GM18520 (cell line): ENCODE measurements around the gene COPRS.

ENCODE experiments used
- ATAC-seq: cut with Tn5 transposase; IDR thresholded peaks from one replicate; pipeline ENCODE4 v1.9.1; 2021; ENCODE audit not compliant: unreplicated experiment

Gene COPRS, protein sequence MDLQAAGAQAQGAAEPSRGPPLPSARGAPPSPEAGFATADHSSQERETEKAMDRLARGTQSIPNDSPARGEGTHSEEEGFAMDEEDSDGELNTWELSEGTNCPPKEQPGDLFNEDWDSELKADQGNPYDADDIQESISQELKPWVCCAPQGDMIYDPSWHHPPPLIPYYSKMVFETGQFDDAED

DNA sequence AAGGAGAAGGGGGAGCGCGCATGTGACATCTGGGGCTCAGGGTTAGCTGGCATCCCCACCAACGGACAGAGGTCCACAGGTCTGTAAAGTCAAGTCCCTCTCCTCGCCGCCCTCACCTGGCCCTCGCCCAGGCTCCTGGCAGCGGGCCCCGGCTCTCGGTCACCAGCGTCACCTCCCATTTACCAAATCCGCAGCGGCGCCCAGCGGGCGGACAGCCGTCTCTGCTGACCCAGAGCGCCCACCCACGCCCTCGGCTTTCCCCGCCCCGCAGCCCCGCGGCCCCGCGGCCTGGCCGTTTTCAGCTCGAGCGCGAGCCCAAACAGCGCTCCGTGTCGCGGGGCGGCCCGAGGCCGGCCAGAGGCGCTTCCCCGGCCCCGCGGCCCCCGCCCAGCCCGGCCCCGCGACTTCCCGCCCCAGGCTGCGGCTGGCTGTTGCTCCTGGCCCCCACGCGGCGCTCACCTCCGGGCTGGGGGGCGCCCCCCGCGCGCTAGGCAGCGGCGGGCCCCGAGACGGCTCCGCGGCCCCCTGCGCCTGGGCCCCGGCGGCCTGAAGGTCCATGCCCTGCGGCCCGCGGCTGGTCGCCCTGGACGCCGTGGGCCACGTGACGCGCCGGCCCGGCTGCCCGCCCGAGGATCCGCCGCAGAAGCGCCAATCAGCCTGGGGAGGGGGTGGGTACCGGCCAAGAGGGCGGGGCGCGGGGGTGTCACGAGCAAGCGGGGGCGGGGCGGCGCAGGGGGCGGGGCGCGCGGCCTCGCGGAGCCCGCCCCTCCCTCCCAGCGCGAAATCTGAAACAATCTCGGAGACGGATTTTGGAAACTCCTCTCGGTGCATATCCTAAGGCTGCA lies at the start of gene COPRS:
Gene COPRS (minus strand): TSS at position 603 of the 845 bp plus-strand sequence. CDS start 45 bp downstream, at position 558.
- peak; percentile 70 for ATAC-seq

DNA sequence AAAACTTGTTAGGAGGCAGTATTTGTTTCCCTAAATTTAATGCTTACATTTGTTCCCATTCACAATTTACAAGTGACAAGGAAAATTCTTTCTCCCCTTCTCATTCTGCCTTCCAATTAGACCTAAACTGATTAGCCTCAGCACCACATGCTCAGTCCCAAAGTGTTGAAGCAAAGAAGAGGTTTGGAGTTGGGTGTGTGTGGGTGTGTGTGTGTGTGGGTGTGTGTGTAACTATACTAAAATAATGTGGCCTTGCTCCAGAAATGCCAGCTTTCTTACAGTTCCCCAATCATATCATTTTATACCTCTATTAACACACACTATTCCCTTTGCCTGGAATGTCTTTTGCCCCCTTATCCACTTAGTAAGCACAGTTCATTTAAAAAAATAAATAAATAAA lies 49.3 kb upstream of the COPRS start:
- no peak for ATAC-seq

DNA sequence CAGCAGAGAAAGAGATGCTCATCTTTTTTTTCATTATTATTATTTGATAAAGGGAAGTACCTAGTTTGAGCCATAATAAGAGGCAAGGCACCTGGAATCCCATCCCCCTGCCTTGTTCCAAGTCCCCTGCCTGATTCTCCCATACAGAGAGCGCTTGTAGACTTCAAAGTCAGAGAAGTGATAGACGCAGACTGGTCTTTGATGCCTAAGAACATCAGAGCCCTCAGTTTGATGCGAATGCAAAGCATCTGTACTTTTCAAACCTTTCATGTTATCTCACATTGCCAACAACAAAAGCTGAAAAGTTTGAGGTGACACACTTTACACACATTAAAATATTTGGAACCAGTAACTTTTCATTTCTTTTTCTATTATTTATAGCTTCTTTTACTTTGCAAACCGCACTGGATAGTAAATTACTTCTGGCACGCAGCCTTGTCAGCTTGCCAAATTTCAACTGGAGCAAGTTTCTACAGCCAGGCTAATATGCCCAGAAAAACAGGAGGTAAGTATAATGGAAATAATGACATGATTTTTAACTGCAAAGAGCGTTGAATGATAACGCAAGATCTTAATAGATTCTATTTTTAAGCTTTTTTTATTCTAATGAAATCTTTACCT lies 48.4 kb upstream of the COPRS start:
- no peak for ATAC-seq

DNA sequence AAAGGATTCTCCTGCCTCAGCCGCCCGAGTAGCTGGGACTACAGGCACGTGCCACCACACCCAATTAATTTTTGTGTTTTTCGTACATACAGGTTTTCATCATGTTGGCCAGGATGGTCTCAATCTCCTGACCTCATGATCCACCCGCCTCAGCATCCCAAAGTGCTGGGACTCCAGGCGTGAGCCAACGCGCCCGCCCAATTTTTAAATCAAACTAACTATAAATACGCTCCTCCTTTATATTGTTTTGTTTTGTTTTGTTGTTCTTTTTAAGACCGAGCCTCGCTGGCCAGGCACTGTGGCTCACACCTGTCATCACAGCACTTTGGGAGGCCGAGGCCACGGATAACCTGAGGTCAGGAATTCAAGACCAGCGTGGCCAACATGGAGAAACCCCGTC lies 44.4 kb upstream of the COPRS start:
- no peak for ATAC-seq

DNA sequence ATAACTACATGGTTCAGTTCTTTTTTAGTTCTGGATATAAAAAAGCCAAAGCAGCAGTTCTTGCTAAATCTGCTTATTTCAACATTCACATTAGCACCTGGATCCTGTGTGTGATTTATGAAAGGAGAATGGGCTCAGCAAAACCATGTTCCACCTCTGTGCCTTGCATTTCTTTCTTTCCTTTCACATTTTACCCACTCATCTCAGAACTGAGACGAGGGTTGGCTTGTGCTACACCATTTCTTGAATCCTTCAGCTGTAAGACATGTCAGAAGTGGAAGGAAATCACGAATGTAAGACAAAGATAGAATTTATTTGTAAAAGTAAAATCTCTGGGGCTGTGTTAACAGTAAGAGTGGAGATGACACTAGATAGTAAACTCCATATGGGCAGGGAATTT lies 43.6 kb upstream of the COPRS start:
- ATAC-seq: no peak

DNA sequence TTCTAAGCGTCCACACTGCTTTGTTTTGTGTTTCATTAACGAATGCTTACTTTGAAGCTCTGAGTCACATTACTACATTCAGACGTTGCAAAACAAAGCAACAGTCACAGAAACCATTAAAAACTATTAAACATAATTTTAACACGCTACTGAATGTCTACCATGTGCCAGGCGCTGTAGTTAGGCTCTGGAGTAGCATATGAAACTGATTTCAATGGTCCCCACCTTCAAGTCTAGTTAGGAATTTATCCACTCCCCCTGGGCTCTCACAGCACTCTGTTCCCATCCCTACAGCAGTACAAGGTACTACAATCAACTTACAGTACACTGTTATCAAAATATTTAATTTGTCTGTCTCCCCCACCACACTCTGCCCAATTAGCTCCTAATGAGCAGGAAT lies 41.8 kb upstream of the COPRS start:
- no peak for ATAC-seq

DNA sequence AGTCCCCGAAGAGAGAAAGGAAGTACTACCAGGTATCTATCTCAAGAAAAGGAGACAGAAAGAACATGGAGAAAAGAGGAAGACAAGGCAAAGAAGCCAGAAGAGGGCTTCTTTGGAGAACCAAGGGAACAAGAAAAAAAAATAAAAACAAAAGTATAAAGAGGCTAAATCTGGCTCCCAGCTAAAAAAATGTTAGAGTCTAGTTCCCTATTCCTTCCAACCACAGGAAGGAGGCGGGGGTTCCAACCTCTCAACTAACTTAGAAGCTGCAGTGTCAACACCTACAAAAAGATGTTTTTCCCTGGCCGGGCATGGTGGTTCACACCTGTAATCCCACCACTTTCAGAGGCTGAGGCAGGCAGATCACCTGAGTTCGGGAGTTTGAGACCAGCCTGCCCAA lies 29.1 kb upstream of the COPRS start:
- no peak for ATAC-seq

DNA sequence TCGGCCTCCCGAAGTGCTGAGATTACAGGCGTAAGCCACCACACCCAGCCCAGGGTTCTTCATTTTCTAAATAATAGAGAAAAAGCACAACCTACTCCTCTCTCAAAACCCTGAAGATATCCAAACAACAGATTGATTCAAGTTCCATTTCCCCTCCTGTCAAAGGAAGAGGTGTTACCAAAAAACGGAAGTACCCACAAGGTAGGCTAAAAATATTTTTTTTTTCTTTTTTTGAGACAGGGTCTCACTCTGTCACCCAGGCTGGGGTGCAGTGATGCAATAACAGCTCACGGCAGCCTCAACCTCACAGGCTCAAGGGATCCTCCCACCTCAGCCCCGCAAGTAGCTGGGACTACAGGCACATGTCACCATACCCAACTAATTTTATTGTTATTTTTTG lies 23.5 kb upstream of the COPRS start:
- no peak for ATAC-seq

DNA sequence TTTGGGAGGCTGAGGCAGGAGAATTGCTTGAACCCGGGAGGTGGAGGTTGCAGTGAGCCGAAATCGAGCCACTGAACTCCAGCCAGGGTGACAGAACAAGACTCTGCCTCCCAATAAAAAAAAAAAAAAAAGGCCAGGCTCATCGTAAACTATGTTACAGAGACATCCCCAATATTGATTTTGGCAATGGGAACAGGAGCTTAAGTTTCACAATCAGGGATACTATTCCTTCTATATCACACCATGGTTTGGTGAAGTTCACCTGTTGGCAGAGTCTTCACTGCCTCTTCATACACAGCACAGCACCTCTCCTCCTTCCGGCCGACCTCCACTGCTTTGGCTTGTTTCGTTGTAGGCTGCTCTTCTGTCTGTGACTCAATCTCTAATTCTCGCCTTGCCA lies 21.3 kb upstream of the COPRS start:
- no peak for ATAC-seq

DNA sequence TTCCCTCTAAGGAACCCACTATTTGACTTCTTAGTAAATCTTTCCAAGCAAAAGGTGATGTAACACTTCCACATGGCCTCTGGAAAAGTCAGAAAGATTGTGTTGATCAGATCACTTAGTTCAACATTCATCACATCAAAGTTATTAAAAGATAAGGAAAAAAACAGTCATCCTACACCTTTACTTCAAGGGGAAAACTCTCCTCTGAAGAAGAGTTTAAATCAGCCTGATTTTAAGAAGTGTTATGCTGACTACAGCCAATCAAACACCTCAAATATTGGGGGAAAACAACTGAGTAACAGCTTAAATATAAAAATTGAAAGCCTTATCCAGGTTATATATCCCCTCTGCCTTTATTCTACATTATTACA lies 19.6 kb upstream of the COPRS start:
- ATAC-seq: no peak

DNA sequence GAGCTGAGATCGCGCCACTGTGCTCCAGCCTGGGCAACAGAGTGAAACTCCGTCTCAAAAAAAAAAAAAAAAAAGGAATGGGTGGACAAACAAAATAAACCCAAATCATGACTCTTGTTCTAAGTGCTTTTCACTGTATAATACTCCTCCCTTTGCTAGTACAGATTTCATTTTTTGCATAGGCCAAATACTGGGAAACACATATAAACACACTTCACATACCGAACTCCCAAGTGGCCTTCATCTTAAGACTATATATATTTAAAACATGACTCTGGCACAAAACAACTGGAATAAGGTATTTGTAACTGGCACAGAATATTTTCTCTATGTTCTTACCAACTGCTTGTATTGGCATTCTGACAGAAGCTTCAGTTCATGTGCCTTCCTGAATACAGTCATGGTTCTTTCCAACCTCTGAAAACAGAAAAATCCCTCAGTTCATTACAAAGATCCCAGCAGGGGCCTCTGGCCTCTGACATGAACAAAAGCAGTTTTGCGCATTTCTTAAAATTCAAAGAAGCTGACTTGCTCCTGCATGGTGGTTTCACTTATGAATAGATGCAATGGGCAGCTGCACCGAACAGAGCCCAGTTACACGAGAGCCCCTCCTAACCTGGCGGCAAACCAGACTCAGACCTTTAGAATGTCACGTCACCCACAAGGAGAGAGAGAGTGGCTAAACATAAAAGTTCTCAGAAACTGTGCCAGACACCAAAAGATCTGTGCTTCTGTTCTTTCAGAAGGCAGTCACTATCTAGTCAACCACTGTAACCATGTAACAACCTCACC lies 19.1 kb upstream of the COPRS start:
- ATAC-seq: no peak

DNA sequence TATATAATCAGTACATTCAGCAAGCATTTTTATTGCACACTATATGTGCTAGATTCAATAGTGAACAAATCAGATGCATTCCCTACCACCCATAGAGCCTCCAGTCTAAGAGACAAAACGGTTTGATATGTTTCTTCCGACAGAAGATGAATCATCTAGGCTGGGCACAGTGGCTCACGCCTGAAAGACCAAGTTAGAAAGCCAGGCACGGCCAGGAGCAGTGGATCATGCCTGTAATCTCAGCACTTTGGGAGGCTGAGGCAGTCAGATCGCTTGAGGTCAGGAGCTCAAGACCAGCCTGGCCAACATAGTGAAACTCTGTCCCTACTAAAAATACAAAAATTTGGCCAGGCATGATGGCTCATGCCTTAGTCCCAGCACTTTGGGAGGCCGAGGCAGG lies 18.3 kb upstream of the COPRS start:
- no peak for ATAC-seq

DNA sequence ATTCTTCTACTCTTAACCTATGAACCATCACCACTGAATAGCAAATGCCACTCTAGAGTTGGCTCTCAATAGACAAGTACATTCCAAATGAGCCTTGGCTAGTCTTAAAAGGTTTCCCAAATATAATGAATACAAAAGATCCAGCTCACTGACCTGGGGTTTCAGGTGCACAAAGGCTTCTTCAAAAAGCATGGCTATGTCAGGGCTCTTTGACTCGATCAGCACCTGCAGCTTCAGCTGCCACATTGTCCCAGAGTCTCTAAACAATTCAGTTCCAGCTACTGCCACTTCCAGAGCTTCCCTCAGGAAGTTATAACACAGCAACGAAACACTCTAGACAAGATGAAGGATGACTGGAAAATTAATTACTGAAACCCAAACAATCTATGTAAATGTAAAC lies 16.0 kb upstream of the COPRS start:
- ATAC-seq: no peak

DNA sequence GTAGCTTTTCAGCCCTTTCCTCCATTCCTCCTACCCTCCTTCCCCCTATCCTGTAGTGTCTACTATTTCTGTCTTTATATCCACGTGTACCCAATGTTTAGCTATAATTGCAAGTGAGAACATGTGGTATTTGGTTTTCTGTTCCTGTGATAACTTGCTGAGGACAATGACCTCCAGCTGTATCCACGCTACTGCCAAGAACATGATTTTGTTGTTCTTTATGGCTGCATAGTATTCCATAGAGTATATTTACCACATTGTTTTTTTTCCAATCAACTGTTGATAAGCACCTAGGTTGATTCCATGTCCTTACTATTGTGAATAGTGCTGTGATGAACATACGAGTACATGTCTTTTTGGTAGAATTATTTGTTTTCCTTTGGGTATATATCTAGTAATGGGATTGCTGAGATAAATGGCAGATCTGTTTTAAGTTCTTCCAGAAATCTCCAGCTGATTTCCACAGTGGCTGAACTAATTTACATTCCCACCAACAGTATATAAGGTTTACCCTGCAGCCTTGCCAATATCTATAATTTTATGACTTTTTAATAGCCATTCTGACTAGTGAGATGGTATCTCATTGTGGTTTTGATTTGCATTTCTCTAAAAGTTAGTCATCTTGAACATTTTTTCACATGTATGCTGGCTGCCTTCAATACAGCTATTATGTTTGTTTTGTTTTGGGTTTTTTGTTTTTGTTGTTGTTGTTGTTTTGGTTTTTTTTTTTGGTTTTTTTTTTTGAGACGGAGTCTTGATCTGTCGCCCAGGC lies 10.9 kb upstream of the COPRS start:
- no peak for ATAC-seq

DNA sequence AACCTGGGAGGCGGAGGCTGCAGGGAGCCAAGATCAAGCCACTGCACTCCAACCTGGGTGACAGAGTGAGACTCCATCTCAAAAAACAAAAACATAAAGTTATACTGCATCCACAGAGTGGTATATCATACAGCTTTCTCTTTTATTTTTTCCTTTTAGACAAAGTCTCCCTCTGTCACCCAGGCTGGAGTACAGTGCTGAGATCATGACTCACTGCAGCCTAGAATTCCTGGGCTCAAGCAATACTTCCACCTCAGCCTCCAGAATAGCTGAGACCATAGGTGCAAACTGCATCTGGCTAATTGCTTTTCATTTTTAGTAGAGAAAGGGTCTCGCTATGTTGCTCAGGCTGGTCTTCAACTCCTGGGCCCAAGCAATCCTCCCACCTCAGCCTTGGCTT lies 10.0 kb upstream of the COPRS start:
- no peak for ATAC-seq

DNA sequence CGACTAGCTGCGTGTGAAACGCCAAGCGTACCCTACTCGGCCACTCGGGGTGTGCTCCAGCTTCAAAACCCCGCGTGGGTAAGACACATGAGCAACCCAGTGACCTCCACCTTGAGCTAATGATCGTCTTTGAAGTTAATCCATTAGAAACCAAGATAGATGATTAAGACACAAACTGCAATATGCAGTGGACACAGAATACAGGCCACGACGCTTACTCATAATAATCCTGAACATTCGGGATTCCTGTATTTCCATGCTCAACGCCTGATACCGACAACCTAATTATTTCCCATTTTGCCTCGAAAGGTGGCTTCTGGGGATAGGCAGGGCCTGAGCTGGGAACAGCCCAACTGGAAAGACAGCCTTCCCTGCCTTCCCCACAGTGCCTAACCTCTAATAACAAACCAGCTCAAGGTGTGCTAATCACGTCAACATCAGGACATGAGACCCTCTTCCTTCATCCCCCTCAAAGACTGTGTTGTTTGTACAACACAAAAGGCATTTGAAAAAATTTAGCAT lies 504 bp upstream of the COPRS start:
- ATAC-seq: no peak

DNA sequence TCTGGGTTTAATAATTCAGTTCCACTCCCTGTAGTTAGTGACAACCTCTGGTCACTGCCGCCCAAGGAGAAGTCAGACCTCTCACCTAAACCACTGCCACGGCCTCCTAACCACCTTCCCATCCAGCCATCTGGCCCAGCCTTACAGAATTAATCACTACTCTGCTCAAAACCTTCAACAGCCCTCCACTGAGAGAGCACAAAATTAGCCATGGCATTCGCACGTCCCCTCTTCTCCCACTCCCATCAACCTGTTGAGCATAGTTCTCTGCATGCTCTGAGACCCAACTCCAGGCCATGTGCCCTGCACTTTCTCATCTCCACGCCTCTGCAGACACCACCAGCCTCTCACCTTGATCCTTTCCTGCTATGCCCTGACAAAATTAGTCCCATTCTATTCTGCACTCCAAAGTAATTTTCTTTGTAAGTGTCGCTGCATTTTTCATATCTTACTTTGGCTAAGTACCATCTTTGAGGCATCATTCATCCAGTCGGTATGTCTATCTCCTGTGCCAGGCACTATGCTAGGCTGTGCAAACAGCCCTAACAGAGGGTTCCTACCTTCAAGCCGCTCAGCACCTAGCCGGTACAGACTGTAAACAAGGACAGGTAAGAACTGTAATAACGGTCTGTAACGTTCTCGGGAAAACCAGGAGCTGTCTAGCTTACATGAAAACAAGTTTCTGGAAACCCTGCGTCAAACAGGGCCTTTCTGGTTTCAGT lies 963 bp downstream of the COPRS start:
- ATAC-seq: no peak

DNA sequence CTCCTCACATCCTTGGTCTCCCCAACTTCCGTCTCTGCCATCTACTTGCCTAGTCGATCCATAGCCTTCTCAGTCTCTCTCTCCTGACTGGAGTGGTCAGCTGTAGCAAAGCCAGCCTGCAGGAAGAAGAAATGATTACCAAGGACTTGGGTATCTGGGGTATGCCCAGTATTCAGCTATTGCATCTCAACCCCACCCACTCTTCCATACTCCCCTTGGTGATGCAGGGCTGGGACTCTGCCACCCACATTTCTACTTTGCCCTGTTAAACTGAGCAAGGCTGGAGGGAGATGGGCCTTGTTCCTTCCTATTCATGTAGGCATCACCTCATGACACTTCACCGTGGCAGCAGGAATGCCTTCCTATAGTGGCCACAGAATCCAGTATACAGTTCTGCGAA lies 2.3 kb downstream of the COPRS start:
- no peak for ATAC-seq

DNA sequence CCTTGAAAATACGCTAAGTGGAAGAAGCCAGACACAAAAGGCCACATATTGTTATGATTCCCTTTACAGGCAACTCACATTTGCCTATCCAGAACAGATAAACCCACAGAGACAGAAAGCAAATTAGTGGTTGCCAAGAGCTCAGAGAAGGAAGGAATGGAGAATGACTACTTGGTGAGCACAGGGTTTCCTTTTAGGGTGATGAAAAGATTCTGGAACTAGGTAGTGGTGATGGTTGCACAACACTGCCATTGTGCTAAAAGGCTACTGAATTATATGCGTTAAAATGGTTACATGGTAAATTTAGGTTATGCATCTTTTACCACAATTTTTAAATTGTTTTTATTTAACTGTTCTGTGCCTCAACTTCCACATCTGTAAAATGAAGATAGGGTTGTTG lies 4.4 kb downstream of the COPRS start:
- no peak for ATAC-seq

DNA sequence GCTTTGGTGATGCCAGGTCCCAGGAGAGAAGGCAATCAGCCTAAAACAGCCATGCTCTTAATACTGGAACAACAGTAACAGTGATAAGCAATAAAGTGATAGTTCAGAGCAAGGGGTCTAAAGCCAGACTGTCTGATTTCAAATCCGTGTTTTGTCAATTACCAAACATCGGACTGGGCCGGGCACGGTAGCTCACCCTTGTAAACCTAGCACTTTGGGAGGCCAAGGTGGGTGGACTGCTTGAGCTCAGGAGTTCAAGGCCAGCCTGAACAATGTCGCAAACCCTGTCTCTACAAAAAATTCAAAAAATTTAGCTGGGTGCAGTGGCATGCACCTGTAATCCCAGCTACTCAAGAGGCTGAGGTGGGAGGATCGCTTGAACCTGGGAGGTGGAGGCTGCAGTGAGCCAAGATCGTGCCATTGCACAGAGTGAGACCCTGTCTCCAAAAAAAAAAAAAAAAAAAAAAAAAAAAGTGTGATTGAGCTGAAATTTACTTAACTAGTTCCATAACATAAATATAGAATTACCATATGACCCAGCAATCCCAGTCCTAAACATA lies 5.1 kb downstream of the COPRS start:
- no peak for ATAC-seq
